ENCODE results near the gene ABCC3.

ABCC3 gene

DNA sequence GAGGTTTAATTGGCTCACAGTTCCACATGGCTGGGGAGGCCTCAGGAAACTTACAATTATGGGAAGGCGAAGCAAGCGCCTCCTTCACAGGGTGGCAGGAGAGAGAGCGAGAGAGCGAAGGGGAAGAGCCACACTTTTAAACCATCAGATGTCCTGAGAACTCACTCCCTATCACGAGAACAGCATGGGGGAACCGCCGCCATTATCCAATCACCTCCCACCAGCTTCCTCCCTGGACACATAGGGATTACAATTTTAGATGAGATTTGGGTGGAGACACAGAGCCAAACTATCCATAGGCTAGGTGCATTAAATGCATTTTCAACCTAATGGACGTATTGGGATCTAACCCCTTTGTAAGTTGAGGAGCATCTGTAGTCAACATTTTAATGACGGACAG, 78.0 kb downstream of the ABCC3 start:
- no peak for DNase-seq (ENCODE audit: extremely low spot score)
- ChIA-PET POLR2A (no interaction called here), CTCF (interaction anchor here (0.5 kb wide), 2 partner anchors 311 to 1303 kb away, joined by 3 read pairs; no protein-coding TSS in a partner anchor)
- TF ChIP-seq FOXM1 (IDR thresholded peaks at IDR 0.05; ENCODE audit: borderline replicate concordance) (no peak), ZNF384 (IDR thresholded peaks at IDR 0.05) (no peak), ARNT (IDR thresholded peaks at IDR 0.05) (no peak), TARDBP (IDR thresholded peaks at IDR 0.05) (no peak), L3MBTL2 (conservative IDR thresholded peaks at IDR 0.05) (no peak), ELF4 (IDR thresholded peaks at IDR 0.05) (no peak), CTBP1 (IDR thresholded peaks at IDR 0.05; ENCODE audit: borderline replicate concordance) (no peak), NFRKB (IDR thresholded peaks at IDR 0.05) (no peak), LEF1 (IDR thresholded peaks at IDR 0.05; ENCODE audit: borderline replicate concordance) (no peak)
- TF ChIP-seq, protein P1, sequence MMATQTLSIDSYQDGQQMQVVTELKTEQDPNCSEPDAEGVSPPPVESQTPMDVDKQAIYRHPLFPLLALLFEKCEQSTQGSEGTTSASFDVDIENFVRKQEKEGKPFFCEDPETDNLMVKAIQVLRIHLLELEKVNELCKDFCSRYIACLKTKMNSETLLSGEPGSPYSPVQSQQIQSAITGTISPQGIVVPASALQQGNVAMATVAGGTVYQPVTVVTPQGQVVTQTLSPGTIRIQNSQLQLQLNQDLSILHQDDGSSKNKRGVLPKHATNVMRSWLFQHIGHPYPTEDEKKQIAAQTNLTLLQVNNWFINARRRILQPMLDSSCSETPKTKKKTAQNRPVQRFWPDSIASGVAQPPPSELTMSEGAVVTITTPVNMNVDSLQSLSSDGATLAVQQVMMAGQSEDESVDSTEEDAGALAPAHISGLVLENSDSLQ (IDR thresholded peaks at IDR 0.05), result no peak

DNA sequence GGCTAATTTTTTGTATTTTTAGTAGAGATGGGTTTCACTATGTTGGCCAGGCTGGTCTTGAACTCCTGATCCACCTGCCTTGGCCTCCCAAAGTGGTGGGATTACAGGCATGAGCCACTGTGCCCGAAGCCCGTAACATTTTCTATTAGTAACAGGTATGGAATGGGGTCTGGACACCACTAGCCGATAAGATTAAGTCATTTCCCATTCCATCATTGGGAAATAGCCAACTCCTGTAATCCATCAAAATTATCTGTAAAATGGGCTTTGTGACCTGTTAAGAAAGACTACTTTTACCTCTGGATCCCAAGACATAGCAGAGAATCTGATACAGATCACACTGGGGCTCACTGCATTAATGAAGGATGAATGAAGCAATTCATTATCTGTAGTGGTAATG, 80.8 kb downstream of the ABCC3 start:
- POLR2A ChIA-PET, result no interaction called here
- CTCF ChIA-PET, result interaction anchor here (1.0 kb wide), 1 partner anchor 12 kb away, joined by 3 read pairs; no protein-coding TSS in a partner anchor
- no peak for TF ChIP-seq LEF1 (IDR thresholded peaks at IDR 0.05; ENCODE audit: borderline replicate concordance)
- TF ChIP-seq, protein P1 (IDR thresholded peaks at IDR 0.05), result no peak
- no peak for TF ChIP-seq CTBP1 (IDR thresholded peaks at IDR 0.05; ENCODE audit: borderline replicate concordance)
- TF ChIP-seq NFRKB (IDR thresholded peaks at IDR 0.05), result no peak
- TF ChIP-seq SP1 (IDR thresholded peaks at IDR 0.05), result no peak
- TF ChIP-seq SUZ12 (IDR thresholded peaks at IDR 0.05), result no peak
- no peak for TF ChIP-seq FOXA1 (IDR thresholded peaks at IDR 0.05)
- no peak for TF ChIP-seq L3MBTL2 (conservative IDR thresholded peaks at IDR 0.05)
- TF ChIP-seq TARDBP (IDR thresholded peaks at IDR 0.05), result no peak
- TF ChIP-seq FOXK2 (IDR thresholded peaks at IDR 0.05), result no peak
- TF ChIP-seq HDGF (IDR thresholded peaks at IDR 0.05; ENCODE audit: borderline replicate concordance), result no peak
- no peak for TF ChIP-seq FOXM1 (IDR thresholded peaks at IDR 0.05; ENCODE audit: borderline replicate concordance)
- TF ChIP-seq ELF4 (IDR thresholded peaks at IDR 0.05), result no peak
- no peak for TF ChIP-seq ZNF384 (IDR thresholded peaks at IDR 0.05)
- no peak for TF ChIP-seq ARNT (IDR thresholded peaks at IDR 0.05)
- TF ChIP-seq BHLHE40 (IDR thresholded peaks at IDR 0.05; ENCODE audit: borderline replicate concordance), result no peak
- DNase-seq (ENCODE audit: extremely low spot score), result no peak

DNA sequence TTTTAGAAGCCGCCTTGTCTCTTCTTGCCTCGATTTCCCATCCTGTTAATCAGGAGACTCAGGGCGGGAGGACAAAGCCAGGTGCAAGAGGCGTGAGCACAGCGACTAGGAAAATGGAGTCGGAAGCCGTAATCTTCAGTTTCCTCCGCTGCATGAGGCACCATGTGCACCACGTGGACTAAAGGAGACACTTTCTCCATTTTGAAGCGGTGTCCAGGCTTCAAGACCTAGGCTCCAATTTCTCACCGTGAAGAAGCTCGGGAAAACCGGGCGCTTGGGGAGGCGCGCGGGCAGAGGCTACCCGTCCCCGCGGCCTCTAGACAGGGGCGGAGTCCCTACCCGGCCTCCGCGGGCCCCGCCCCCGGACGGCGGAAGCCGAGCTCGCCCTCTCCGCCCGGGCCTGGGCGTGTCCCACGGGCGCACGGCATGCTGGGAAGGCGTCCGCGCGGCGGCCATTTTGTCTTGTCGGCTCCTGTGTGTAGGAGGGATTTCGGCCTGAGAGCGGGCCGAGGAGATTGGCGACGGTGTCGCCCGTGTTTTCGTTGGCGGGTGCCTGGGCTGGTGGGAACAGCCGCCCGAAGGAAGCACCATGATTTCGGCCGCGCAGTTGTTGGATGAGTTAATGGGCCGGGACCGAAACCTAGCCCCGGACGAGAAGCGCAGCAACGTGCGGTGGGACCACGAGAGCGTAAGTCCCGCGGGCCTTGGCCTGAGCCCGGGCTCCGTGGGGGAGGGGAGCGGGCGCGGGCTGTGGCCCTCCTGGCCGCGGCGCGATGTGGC, 84.7 kb downstream of the ABCC3 start, which contains the start of gene LUC7L3:
Gene LUC7L3 (plus strand): TSS at position 460 of the 780 bp plus-strand sequence. CDS start 130 bp downstream, at position 590.
- no peak for TF ChIP-seq FOXA1 (IDR thresholded peaks at IDR 0.05)
- TF ChIP-seq FOXM1 (IDR thresholded peaks at IDR 0.05; ENCODE audit: borderline replicate concordance), result no peak
- TF ChIP-seq, protein P1 (IDR thresholded peaks at IDR 0.05), result no peak
- TF ChIP-seq L3MBTL2 (conservative IDR thresholded peaks at IDR 0.05), result peak; percentile 97
- TF ChIP-seq ZNF384 (IDR thresholded peaks at IDR 0.05), result no peak
- TF ChIP-seq SP1 (IDR thresholded peaks at IDR 0.05), result 0 out of 2 replicates have a peak, but pooled peaks have one; percentile 34
- TF ChIP-seq SUZ12 (IDR thresholded peaks at IDR 0.05), result no peak
- TF ChIP-seq HDGF (IDR thresholded peaks at IDR 0.05; ENCODE audit: borderline replicate concordance), result no peak
- TF ChIP-seq CTBP1 (IDR thresholded peaks at IDR 0.05; ENCODE audit: borderline replicate concordance), result no peak
- peak; percentile 73; the same call in 1 of the 2 replicates for TF ChIP-seq ELF4 (IDR thresholded peaks at IDR 0.05)
- peak; percentile 84 for TF ChIP-seq NFRKB (IDR thresholded peaks at IDR 0.05)
- no peak for TF ChIP-seq ARNT (IDR thresholded peaks at IDR 0.05)
- no peak for TF ChIP-seq TARDBP (IDR thresholded peaks at IDR 0.05)
- no peak for TF ChIP-seq BHLHE40 (IDR thresholded peaks at IDR 0.05; ENCODE audit: borderline replicate concordance)
- no peak for TF ChIP-seq FOXK2 (IDR thresholded peaks at IDR 0.05)
- no peak for TF ChIP-seq LEF1 (IDR thresholded peaks at IDR 0.05; ENCODE audit: borderline replicate concordance)
- peak; percentile 96 for DNase-seq (ENCODE audit: extremely low spot score)
- POLR2A ChIA-PET, result interaction anchor here (0.5 to 2.7 kb wide), 27 partner anchors 9 to 434 kb away, joined by 3 to 57 read pairs (median 3); partner anchors contain the start of genes ANKRD40, ANKRD40CL, LRRC59 and NME1
- CTCF ChIA-PET, result interaction anchor here (1.0 kb wide), 1 partner anchor 11 kb away, joined by 4 read pairs; no protein-coding TSS in a partner anchor

DNA sequence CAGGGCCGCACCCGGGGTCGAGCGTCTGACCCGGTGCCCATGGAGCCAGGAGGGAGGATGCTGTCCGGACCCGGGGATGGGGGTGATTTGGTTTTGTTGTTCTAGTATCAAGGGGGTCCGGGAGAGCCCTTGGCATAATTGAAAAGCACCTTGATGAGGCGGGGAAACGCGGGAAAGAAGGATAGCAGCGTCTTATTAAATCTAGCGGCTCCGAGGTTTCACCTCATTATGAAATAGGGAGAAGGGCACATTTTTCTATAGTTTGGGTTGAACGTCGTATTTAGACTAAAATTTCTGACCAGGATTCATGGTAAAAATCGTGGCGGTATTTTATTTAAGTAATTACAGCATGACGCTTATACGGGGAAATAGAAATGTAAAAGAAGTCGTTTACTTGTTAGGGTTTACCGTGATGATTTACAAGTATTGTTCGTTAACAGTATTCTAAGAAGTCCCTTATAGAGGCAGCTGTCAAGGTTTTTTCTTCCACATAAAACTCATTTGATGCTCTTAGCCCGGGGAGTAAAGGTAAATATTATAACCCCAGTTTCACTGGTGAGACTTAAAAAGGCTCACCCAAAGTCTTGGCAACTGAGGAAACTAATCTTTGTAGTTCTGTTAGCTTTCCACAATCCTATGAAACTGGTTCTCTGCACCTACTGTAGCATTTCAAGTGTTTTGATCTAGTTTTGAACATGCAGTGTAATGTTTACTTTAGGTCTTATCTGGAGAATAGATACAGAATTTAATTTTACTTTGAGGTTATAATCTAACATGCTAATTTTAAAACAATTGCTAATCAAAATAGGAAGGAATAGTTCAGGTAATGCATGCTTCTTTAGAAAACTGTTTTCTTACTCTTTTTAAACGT, 85.5 kb downstream of the ABCC3 start:
- ChIA-PET CTCF (interaction anchor here (1.0 kb wide), 1 partner anchor 11 kb away, joined by 4 read pairs; no protein-coding TSS in a partner anchor), POLR2A (interaction anchor here (0.7 to 2.7 kb wide), 17 partner anchors 8 to 433 kb away, joined by 3 to 57 read pairs (median 5); partner anchors contain the start of genes ANKRD40, ANKRD40CL, NME1 and TOB1)
- TF ChIP-seq FOXM1 (IDR thresholded peaks at IDR 0.05; ENCODE audit: borderline replicate concordance), result no peak
- DNase-seq (ENCODE audit: extremely low spot score), result no peak

All from HEK293T (cell line).